CD4-positive, alpha-beta T cell (primary cell): ENCODE data around the gene F2RL1. TPM values are rescaled to one million over a fixed set of nuclear protein-coding genes. Genes with fewer than 3 reads are reported as not detected.

Experiments
- ATAC-seq: fragments of 200-7000 bp; cut with Tn5 transposase; one replicate; pipeline ENCODE4 v1.10.0; 2022; ENCODE audit warnings: mild to moderate bottlenecking; ENCODE audit not compliant: poor library complexity
- CTCF ChIA-PET: fragments of 350-600 bp; sonication (Branson Sonifier 250); formaldehyde crosslinking; loops from one replicate; lab custom pipeline; 2021; ENCODE audit warnings: antibody characterized with exemption, inconsistent platforms; lab: Charles Lee
- POLR2A ChIA-PET: fragments of 350-600 bp; sonication (Branson Sonifier 250); formaldehyde crosslinking; loops from one replicate; lab custom pipeline; 2021; ENCODE audit warnings: antibody characterized with exemption, inconsistent platforms; lab: Charles Lee
- DNase-seq, 14 experiments: peaks; one replicate each; pipeline ENCODE4 v3.0.0-alpha.2; 2013 to 2020; ENCODE audit warnings: mixed read lengths in 2 of 14
- H3K27ac ChIP-seq, 2 donors: one replicate each; pipeline versions ENCODE4 v1.5.1 to v1.7.0; 2013; ENCODE audit warnings: low read length in 2 of 2, low read depth in 1 of 2, mild to moderate bottlenecking in 1 of 2
- H3K27me3 ChIP-seq, 2 experiments: 1 replicate in 1 of 2; 2 replicates in 1 of 2; pipeline versions ENCODE4 v1.6.1 to v1.7.0; 2013; ENCODE audit warnings: low read length in 2 of 2, control low read depth in 1 of 2, mild to moderate bottlenecking in 1 of 2, moderate library complexity in 1 of 2; ENCODE audit not compliant: insufficient read depth in 2 of 2, control insufficient read depth in 1 of 2
- H3K36me3 ChIP-seq: one replicate; pipeline ENCODE4 v1.6.1; 2013; ENCODE audit warnings: low read length, control low read depth; ENCODE audit not compliant: insufficient read depth
- H3K4me1 ChIP-seq: one replicate; pipeline ENCODE4 v1.6.1; 2013; ENCODE audit warnings: low read length, control low read depth; ENCODE audit not compliant: insufficient read depth
- H3K4me3 ChIP-seq: one replicate; pipeline ENCODE4 v1.5.1; 2013; ENCODE audit warnings: mild to moderate bottlenecking, low read length, moderate library complexity
- H3K9me3 ChIP-seq, 2 experiments: 1 replicate in 1 of 2; 2 replicates in 1 of 2; pipeline versions ENCODE4 v1.6.1 to v1.7.0; 2013; ENCODE audit warnings: low read length in 2 of 2, mild to moderate bottlenecking in 2 of 2, control low read depth in 1 of 2, moderate library complexity in 1 of 2; ENCODE audit not compliant: control insufficient read depth in 1 of 2, insufficient read depth in 1 of 2
- H3K27ac Mint-ChIP-seq: one replicate; pipeline ENCODE4 v1.8.0; 2020; ENCODE audit warnings: mixed read lengths
- H3K27me3 Mint-ChIP-seq: one replicate; pipeline ENCODE4 v1.8.0; 2021; ENCODE audit warnings: mixed read lengths
- H3K36me3 Mint-ChIP-seq: one replicate; pipeline ENCODE4 v1.8.0; 2021; ENCODE audit warnings: low read depth, mixed read lengths
- H3K4me1 Mint-ChIP-seq: one replicate; pipeline ENCODE4 v1.8.0; 2021; ENCODE audit warnings: low read depth, mixed read lengths
- H3K4me3 Mint-ChIP-seq: one replicate; pipeline ENCODE4 v1.8.0; 2020; ENCODE audit warnings: mild to moderate bottlenecking, mixed read lengths
- H3K9me3 Mint-ChIP-seq: one replicate; pipeline ENCODE4 v1.8.0; 2020; ENCODE audit warnings: mixed read lengths
- intact Hi-C, 2 experiments: fragments of 100-400 bp; cut with DNase I in 1 of 2; cut with micrococcal nuclease in 1 of 2; formaldehyde crosslinking; loops; one replicate each; pipeline versions ENCODE4 v1.15.1 to v1.9.0; 2023 to 2025; cut with DNase I, micrococcal nuclease
- total RNA-seq, 174 experiments: library from RNA in 2 of 174; stranded (reverse) in 2 of 174; gene quantifications; one replicate each; pipeline ENCODE4 v1.2.3 and lab custom pipeline; 2021 to 2026
- TF ChIP-seq, protein P1 (sequence below): fragments of 200-600 bp; IDR thresholded peaks from one replicate; pipeline ENCODE4 v1.8.0; 2022; ENCODE audit warnings: antibody characterized with exemption, mild to moderate bottlenecking

The F2RL1 gene
- total RNA-seq, 2 experiments from 2014 or later: 1.7 to 2.1 TPM

DNA sequence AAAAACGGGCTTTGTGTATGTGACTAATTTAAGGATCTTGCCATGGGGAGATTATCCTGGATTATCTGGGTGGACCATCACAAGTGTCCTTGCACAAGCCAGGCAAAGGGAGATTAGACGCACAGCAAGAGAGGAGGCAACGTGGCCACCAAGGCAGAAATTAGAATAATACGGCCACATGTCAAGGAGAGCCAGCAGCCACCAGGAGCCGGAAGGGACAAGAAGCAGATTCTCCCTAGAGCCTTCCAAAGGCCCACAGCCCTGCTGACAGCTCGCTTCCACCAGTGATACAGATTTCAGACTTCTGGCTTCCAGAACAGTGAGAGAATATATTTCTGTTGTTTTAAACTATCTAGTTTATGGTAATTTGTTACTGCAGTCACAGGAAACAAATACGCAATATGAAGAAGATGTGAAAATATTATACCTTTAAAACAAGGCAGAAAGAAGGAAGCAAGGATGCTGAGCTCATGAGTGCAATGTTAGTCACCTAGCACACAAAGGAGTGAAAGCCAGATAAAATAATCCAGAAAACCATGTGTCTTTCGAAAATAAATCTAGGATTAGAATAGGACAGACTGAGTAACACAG, 28.7 kb upstream of the F2RL1 start:
- peaks cover 16% of the 10 kb centered on the region for H3K4me1 Mint-ChIP-seq
- H3K27me3 Mint-ChIP-seq: no peaks in the 10 kb centered on the region
- peaks cover 0 to 5% of the 10 kb centered on the region in 2 experiments for H3K9me3 ChIP-seq
- H3K4me3 ChIP-seq: no peak overlapping the region
- no peak overlapping the region for H3K4me3 Mint-ChIP-seq
- DNase-seq: no peak
- TF ChIP-seq, protein P1, sequence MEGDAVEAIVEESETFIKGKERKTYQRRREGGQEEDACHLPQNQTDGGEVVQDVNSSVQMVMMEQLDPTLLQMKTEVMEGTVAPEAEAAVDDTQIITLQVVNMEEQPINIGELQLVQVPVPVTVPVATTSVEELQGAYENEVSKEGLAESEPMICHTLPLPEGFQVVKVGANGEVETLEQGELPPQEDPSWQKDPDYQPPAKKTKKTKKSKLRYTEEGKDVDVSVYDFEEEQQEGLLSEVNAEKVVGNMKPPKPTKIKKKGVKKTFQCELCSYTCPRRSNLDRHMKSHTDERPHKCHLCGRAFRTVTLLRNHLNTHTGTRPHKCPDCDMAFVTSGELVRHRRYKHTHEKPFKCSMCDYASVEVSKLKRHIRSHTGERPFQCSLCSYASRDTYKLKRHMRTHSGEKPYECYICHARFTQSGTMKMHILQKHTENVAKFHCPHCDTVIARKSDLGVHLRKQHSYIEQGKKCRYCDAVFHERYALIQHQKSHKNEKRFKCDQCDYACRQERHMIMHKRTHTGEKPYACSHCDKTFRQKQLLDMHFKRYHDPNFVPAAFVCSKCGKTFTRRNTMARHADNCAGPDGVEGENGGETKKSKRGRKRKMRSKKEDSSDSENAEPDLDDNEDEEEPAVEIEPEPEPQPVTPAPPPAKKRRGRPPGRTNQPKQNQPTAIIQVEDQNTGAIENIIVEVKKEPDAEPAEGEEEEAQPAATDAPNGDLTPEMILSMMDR: no peak
- no peaks in the 10 kb centered on the region for H3K9me3 Mint-ChIP-seq
- intact Hi-C loops: no loop called here
- POLR2A ChIA-PET: no interaction called here
- H3K27me3 ChIP-seq: no peaks in the 10 kb centered on the region
- CTCF ChIA-PET: interaction anchor here (1.2 to 3.6 kb wide), 2 partner anchors 16 to 29 kb away, joined by 4 to 13 read pairs; partner anchors contain the start of gene F2RL1
- peaks cover 10% of the 10 kb centered on the region for H3K4me1 ChIP-seq
- no peaks in the 10 kb centered on the region for H3K36me3 Mint-ChIP-seq
- no peaks in the 10 kb centered on the region for H3K36me3 ChIP-seq
- no peak overlapping the region for H3K27ac ChIP-seq
- peak overlapping the region; percentile 86 for H3K27ac Mint-ChIP-seq
- ATAC-seq: no peak

DNA sequence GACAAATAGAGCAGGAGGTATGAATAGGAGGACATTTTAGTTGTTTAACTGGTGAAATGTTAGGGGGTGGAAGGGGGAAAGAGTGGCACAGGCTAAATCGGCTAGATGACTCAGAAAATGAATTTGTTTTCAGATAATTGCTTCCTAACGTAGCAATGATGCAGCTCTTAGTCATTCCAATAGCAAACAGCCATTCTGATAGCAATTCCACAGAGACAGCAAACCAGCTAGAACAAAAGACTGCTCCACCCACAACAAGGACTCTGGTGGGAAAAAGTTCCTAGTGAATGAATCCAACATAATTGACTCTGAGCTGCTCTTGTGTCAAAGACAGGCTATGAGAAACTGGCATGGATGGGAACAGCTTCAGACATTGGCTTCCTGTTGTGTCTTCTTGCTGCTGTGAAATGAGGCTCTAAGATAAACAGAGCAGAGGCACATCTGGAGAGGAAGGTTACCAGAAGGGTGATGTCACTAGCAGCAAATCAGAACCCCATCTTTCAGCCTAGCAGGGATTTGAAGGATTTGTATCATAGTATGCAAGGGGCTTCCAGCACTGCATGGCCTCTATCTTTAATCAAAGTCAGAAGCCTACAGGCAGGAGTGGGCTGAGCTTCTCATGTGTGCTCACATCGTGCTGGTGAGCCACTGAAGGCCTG, 28.1 kb upstream of the F2RL1 start:
- Mint-ChIP-seq H3K36me3 (no peaks in the 10 kb centered on the region), H3K27me3 (no peaks in the 10 kb centered on the region), H3K9me3 (no peaks in the 10 kb centered on the region), H3K4me1 (peaks cover 16% of the 10 kb centered on the region), H3K4me3 (no peak overlapping the region), H3K27ac (peak overlapping the region; percentile 86)
- POLR2A ChIA-PET: interaction anchor here (0.6 kb wide), 2 partner anchors 43 to 288 kb away, joined by 3 read pairs; no protein-coding TSS in a partner anchor
- Histone ChIP-seq H3K4me3 (no peak overlapping the region), H3K27ac (no peak overlapping the region), H3K27me3 (no peaks in the 10 kb centered on the region), H3K36me3 (no peaks in the 10 kb centered on the region), H3K4me1 (peaks cover 10% of the 10 kb centered on the region), H3K9me3 (peaks cover 0 to 5% of the 10 kb centered on the region in 2 experiments)
- TF ChIP-seq, protein P1: no peak
- ATAC-seq: peak; percentile 89
- intact Hi-C loops: no loop called here
- CTCF ChIA-PET: interaction anchor here (3.6 kb wide), 1 partner anchor 16 kb away, joined by 13 read pairs; no protein-coding TSS in a partner anchor
- DNase-seq: peak in 10 of 14 experiments; percentile 5 to 45 (median 11)

GRCh38 chr5:76791461-76791860, 27.4 kb upstream of the F2RL1 start:
- Histone ChIP-seq H3K4me3 (no peak overlapping the region), H3K36me3 (no peaks in the 10 kb centered on the region), H3K9me3 (peaks cover 0 to 5% of the 10 kb centered on the region in 2 experiments), H3K27me3 (no peaks in the 10 kb centered on the region), H3K4me1 (peaks cover 10% of the 10 kb centered on the region), H3K27ac (no peak overlapping the region)
- DNase-seq (no peak), ATAC-seq (no peak)
- ChIA-PET POLR2A (no interaction called here), CTCF (interaction anchor here (3.6 kb wide), 1 partner anchor 17 kb away, joined by 13 read pairs; no protein-coding TSS in a partner anchor)
- Mint-ChIP-seq H3K27me3 (no peaks in the 10 kb centered on the region), H3K4me1 (peaks cover 16% of the 10 kb centered on the region), H3K27ac (peak overlapping the region; percentile 86), H3K4me3 (no peak overlapping the region), H3K36me3 (no peaks in the 10 kb centered on the region), H3K9me3 (no peaks in the 10 kb centered on the region)
- TF ChIP-seq, protein P1: no peak
- intact Hi-C loops: no loop called here
